HepG2 (cell line): ENCODE data around the gene FAM228B. TPM values are rescaled to one million over a fixed set of nuclear protein-coding genes. Genes with fewer than 3 reads are reported as not detected.

Experiments used
- CEBPB ChIP-seq: IDR thresholded peaks from 2 replicates; pipeline ENCODE4 v1.6.1; 2011; ENCODE audit warnings: low read depth, low read length, improper control_type of control experiment, borderline replicate concordance
- GTF2F1 ChIP-seq: fragments of 150-350 bp; IDR thresholded peaks from 2 replicates; pipeline ENCODE4 v1.6.1; 2014; ENCODE audit warnings: low read length
- IRF2 ChIP-seq: IDR thresholded peaks from 2 replicates; pipeline ENCODE4 v1.6.1; 2018; ENCODE audit warnings: missing genetic modification reagents, missing compliant biosample characterization
- MTF2 ChIP-seq: sonication (generic); formaldehyde crosslinking; IDR thresholded peaks from 2 replicates; pipeline ENCODE4 v1.5.0; 2020; ENCODE audit warnings: missing genetic modification reagents, borderline replicate concordance
- RNF2 ChIP-seq: fragments of 450-650 bp; conservative IDR thresholded peaks from 2 replicates; pipeline ENCODE4 v1.6.1; 2016; ENCODE audit warnings: low read depth
- ZBTB39 ChIP-seq: sonication (generic); formaldehyde crosslinking; IDR thresholded peaks from 2 replicates; pipeline ENCODE4 v1.5.0; 2020; ENCODE audit warnings: missing genetic modification reagents
- ZFP90 ChIP-seq: sonication (generic); formaldehyde crosslinking; IDR thresholded peaks from 2 replicates; pipeline ENCODE4 v1.8.0; 2022; ENCODE audit warnings: missing genetic modification reagents, mild to moderate bottlenecking, inconsistent platforms, borderline replicate concordance
- ZNF318 ChIP-seq: sonication (generic); formaldehyde crosslinking; IDR thresholded peaks from 2 replicates; pipeline ENCODE4 v1.4.0; 2020; ENCODE audit warnings: mild to moderate bottlenecking, missing genetic modification reagents
- ZNF589 ChIP-seq: sonication (generic); formaldehyde crosslinking; conservative IDR thresholded peaks from 2 replicates; pipeline ENCODE4 v1.8.0; 2022; ENCODE audit warnings: mild to moderate bottlenecking, moderate library complexity, missing genetic modification reagents
- ZSCAN20 ChIP-seq: sonication (generic); formaldehyde crosslinking; IDR thresholded peaks from 2 replicates; pipeline ENCODE4 v1.4.0; 2020; ENCODE audit warnings: missing genetic modification reagents, mild to moderate bottlenecking, borderline replicate concordance
- polyA plus RNA-seq, 8 experiments: library from polyadenylated mRNA; depleted of rRNA in 3 of 8; stranded (reverse) in 7 of 8; unstranded in 1 of 8; fragments of >200 nt; fragmentation: Illumina TruSeq in 4 of 8; extraction: Trizol in 4 of 8; gene quantifications; 2 replicates each; pipeline versions ENCODE4 v1.2.1 to v1.2.3, GENCODE V29; 2011 to 2016; ENCODE audit warnings: low read depth in 4 of 8, missing spikeins in 1 of 8, mixed read lengths in 1 of 8; ENCODE audit not compliant: insufficient read depth in 1 of 8
- total RNA-seq, 5 experiments: library from RNA; depleted of rRNA; stranded (reverse); fragments of >200 nt; fragmentation: Illumina TruSeq; extraction: Trizol; gene quantifications; 2 replicates each; pipeline ENCODE4 v1.2.3, GENCODE V29; 2016; ENCODE audit warnings: low read depth in 1 of 5

The FAM228B gene
- total and polyA plus RNA-seq, 2 of the 13 experiments (the other 11 are each of a cell fraction or from before 2014, with no cell fraction given), result 0.79 to 1.1 TPM

GRCh38 chr2:24077879-24078278, 45.4 kb upstream of the FAM228B start (continued):
- no peak for TF ChIP-seq ZNF318 (CRISPR knock-in tag)
- TF ChIP-seq ZNF589, result no peak
- no peak for TF ChIP-seq ZSCAN20 (CRISPR knock-in tag)
- no peak for TF ChIP-seq MTF2 (CRISPR knock-in tag)
- no peak for TF ChIP-seq ZBTB39
- no peak for TF ChIP-seq IRF2 (CRISPR knock-in tag)
- no peak for TF ChIP-seq GTF2F1
- no peak for TF ChIP-seq ZFP90 (CRISPR knock-in tag)
- no peak for TF ChIP-seq RNF2
- no peak for TF ChIP-seq CEBPB
